GM12878 (cell line): Measurements from ENCODE around the gene DIAPH2. TPM values are rescaled to one million over a fixed set of nuclear protein-coding genes. Genes with fewer than 3 reads are reported as not detected.

Experiments used
- ATAC-seq: fragments of 200-7000 bp; cut with Tn5 transposase; 3 replicates; pipeline ENCODE4 v1.9.1; 2020; ENCODE audit warnings: mild to moderate bottlenecking, moderate library complexity
- BruUV-seq: library from RNA; stranded (reverse); fragments of 400-500 nt; replicated peaks from 2 replicates; lab custom pipeline; 2021; lab: Mats Ljungman, UMichigan
- CTCF ChIA-PET: fragments of 300-600 bp; sonication (Branson Sonifier 250); formaldehyde crosslinking; extraction: SDS; loops from one replicate; lab custom pipeline; 2021; ENCODE audit warnings: inconsistent platforms; lab: Yijun Ruan, JAX
- POLR2A ChIA-PET: fragments of 350-600 bp; formaldehyde crosslinking; extraction: SDS; loops from one replicate; lab custom pipeline; 2021; ENCODE audit warnings: inconsistent platforms; lab: Charles Lee
- RAD21 ChIA-PET: fragments of 300-600 bp; sonication (Branson Sonifier 250); formaldehyde crosslinking; loops from one replicate; lab custom pipeline; 2023; ENCODE audit warnings: antibody characterized with exemption; ENCODE audit not compliant: unreplicated experiment; lab: Charles Lee
- SMC1A ChIA-PET: fragments of 300-600 bp; sonication (Branson Sonifier 250); formaldehyde crosslinking; loops from one replicate; lab custom pipeline; 2023; ENCODE audit not compliant: unreplicated experiment, uncharacterized antibody; lab: Charles Lee
- DNase-seq: peaks from one replicate; pipeline ENCODE4 v3.0.0-alpha.2; 2011; ENCODE audit warnings: low read depth, low spot score
- FAIRE-seq: peaks from 3 replicates; lab custom pipeline; 2011; peaks lifted over from hg19 to GRCh38; lab: Jason Lieb, UNC
- H2AFZ ChIP-seq: 2 replicates; pipeline ENCODE4 v1.6.0; 2011; ENCODE audit warnings: low read depth, low read length, control low read depth; ENCODE audit not compliant: control insufficient read depth
- H3K27ac ChIP-seq: 2 replicates; pipeline ENCODE4 v1.5.1; 2011; ENCODE audit warnings: control low read depth; ENCODE audit not compliant: control insufficient read depth, insufficient read depth
- H3K27me3 ChIP-seq, 2 experiments: replicated peaks in 1 of 2; 2 replicates each; pipeline versions ENCODE4 v1.6.0 to v1.6.1; 2011; ENCODE audit warnings: low read length in 1 of 2; ENCODE audit not compliant: control insufficient read depth in 2 of 2, insufficient read depth in 2 of 2
- H3K36me3 ChIP-seq, 2 experiments: 2 replicates each; pipeline ENCODE4 v1.5.1; 2011; ENCODE audit warnings: low read length in 1 of 2; ENCODE audit not compliant: control insufficient read depth in 2 of 2, insufficient read depth in 2 of 2
- H3K4me1 ChIP-seq: 2 replicates; pipeline ENCODE4 v1.6.1; 2011; ENCODE audit warnings: mild to moderate bottlenecking, low read length, moderate library complexity, mixed read lengths; ENCODE audit not compliant: control insufficient read depth, insufficient read depth
- H3K4me2 ChIP-seq: 2 replicates; pipeline ENCODE4 v1.6.0; 2011; ENCODE audit warnings: control low read depth; ENCODE audit not compliant: control insufficient read depth, insufficient read depth
- H3K4me3 ChIP-seq: fragments of 200-600 bp; sonication (generic); 2 replicates; pipeline ENCODE4 v1.5.1; 2016
- H3K79me2 ChIP-seq: 2 replicates; pipeline ENCODE4 v1.6.0; 2011; ENCODE audit warnings: low read length; ENCODE audit not compliant: control insufficient read depth, insufficient read depth
- H3K9ac ChIP-seq: 2 replicates; pipeline ENCODE4 v1.8.0; 2011; ENCODE audit warnings: low read length, control low read depth, mixed read lengths; ENCODE audit not compliant: control insufficient read depth, insufficient read depth
- H3K9me3 ChIP-seq: replicated peaks from 3 replicates; pipeline ENCODE4 v1.5.1; 2011; ENCODE audit warnings: mild to moderate bottlenecking, low read length; ENCODE audit not compliant: control insufficient read depth, insufficient read depth
- H4K20me1 ChIP-seq: 2 replicates; pipeline ENCODE4 v1.6.0; 2011; ENCODE audit not compliant: control insufficient read depth, insufficient read depth
- ATF3 ChIP-seq: IDR thresholded peaks from 2 replicates; pipeline ENCODE4 v1.6.1; 2011; ENCODE audit warnings: low read depth, mild to moderate bottlenecking, low read length, moderate library complexity, borderline replicate concordance; ENCODE audit errors: extremely low read depth
- FOXM1 ChIP-seq: IDR thresholded peaks from 2 replicates; pipeline ENCODE4 v1.6.1; 2012; ENCODE audit warnings: low read depth, mild to moderate bottlenecking, inconsistent platforms, low read length, moderate library complexity
- GABPA ChIP-seq: IDR thresholded peaks from 2 replicates; pipeline ENCODE4 v1.6.1; 2014; ENCODE audit warnings: antibody characterized with exemption, low read depth, mild to moderate bottlenecking, inconsistent platforms
- HCFC1 ChIP-seq: fragments of 150-350 bp; IDR thresholded peaks from 2 replicates; pipeline ENCODE4 v1.6.1; 2014; ENCODE audit warnings: low read length
- IKZF2 ChIP-seq, 2 experiments: fragments of 450-650 bp; IDR thresholded peaks; 2 replicates each; pipeline ENCODE4 v1.6.1; 2017; ENCODE audit warnings: mild to moderate bottlenecking in 2 of 2, moderate library complexity in 2 of 2
- JUND ChIP-seq: IDR thresholded peaks from 2 replicates; pipeline ENCODE4 v1.6.1; 2012; ENCODE audit warnings: low read depth, mild to moderate bottlenecking, low read length, improper control_type of control experiment, moderate library complexity
- KLF5 ChIP-seq: fragments of 450-650 bp; IDR thresholded peaks from 2 replicates; pipeline ENCODE4 v1.6.1; 2014; ENCODE audit warnings: mild to moderate bottlenecking; ENCODE audit not compliant: partially characterized antibody
- MEF2B ChIP-seq: fragments of 450-650 bp; IDR thresholded peaks from 2 replicates; pipeline ENCODE4 v1.6.1; 2018; ENCODE audit warnings: mild to moderate bottlenecking, moderate library complexity; ENCODE audit not compliant: partially characterized antibody, poor library complexity, severe bottlenecking
- NRF1 ChIP-seq: conservative IDR thresholded peaks from 2 replicates; pipeline ENCODE4 v1.6.1; 2011; ENCODE audit warnings: mild to moderate bottlenecking, low read depth, low read length, improper control_type of control experiment
- PAX8 ChIP-seq: fragments of 450-650 bp; IDR thresholded peaks from 2 replicates; pipeline ENCODE4 v1.6.1; 2017; ENCODE audit warnings: mild to moderate bottlenecking, moderate library complexity
- TCF3 ChIP-seq: IDR thresholded peaks from 2 replicates; pipeline ENCODE4 v1.6.1; 2012; ENCODE audit warnings: low read depth, mild to moderate bottlenecking, low read length, borderline replicate concordance; ENCODE audit not compliant: insufficient read depth
- YBX1 ChIP-seq: fragments of 450-650 bp; IDR thresholded peaks from 2 replicates; pipeline ENCODE4 v1.6.1; 2016; ENCODE audit warnings: antibody characterized with exemption
- ZNF384 ChIP-seq: IDR thresholded peaks from 2 replicates; pipeline ENCODE4 v1.6.1; 2012; ENCODE audit warnings: low read depth, mild to moderate bottlenecking, low read length, improper control_type of control experiment, borderline replicate concordance
- ZZZ3 ChIP-seq: IDR thresholded peaks from 2 replicates; pipeline ENCODE4 v1.6.1; 2011; ENCODE audit warnings: low read depth; ENCODE audit not compliant: control insufficient read depth, insufficient read length
- WGBS: methylation state at CpG from one replicate; pipeline ENCODE4 v1.1.6; 2016; ENCODE audit warnings: low lambda C conversion rate; ENCODE audit not compliant: insufficient replicate concordance, insufficient coverage; ENCODE audit errors: missing lambda C conversion rate; 5-methylcytosine and 5-hydroxymethylcytosine counted together
- in situ Hi-C: fragments of 300-500 bp; cut with MboI; formaldehyde crosslinking; loops from 9 replicates; pipeline ENCODE4 v1.14.3; 2018; ENCODE audit warnings: mixed read lengths
- intact Hi-C: fragments of 100-400 bp; cut with micrococcal nuclease; formaldehyde crosslinking; loops from one replicate; pipeline ENCODE4 v1.14.2; 2022; ENCODE audit not compliant: unreplicated experiment
- polyA plus RNA-seq, 11 experiments: library from polyadenylated mRNA; depleted of rRNA in 4 of 11; unstranded in 6 of 11; stranded (reverse) in 5 of 11; fragments of >200 nt; fragmentation: Nextera tagmentation in 4 of 11; fragmentation: Illumina TruSeq in 1 of 11; extraction: Ambion mirVana in 4 of 11; extraction: Trizol in 1 of 11; gene quantifications; 1 replicate in 1 of 11; 2 replicates in 10 of 11; pipeline versions ENCODE4 v1.2.1 to v1.2.3, GENCODE V29; 2011 to 2016; ENCODE audit warnings: inconsistent platforms in 2 of 11, missing spikeins in 2 of 11, low read depth in 1 of 11
- total RNA-seq, 4 experiments: library from RNA; depleted of rRNA in 3 of 4; stranded (reverse); fragments of >200 nt in 3 of 4; fragmentation: Illumina TruSeq in 1 of 4; extraction: Trizol in 1 of 4; gene quantifications; 2 replicates each; pipeline versions ENCODE4 v1.2.1 to v1.2.3, GENCODE V29; 2013 to 2021
- TF ChIP-seq, protein P1 (sequence below): IDR thresholded peaks from 2 replicates; pipeline ENCODE4 v1.6.1; 2012; ENCODE audit warnings: low read depth, low read length, improper control_type of control experiment
- TF ChIP-seq, protein P2 (sequence below): fragments of 150-350 bp; IDR thresholded peaks from 2 replicates; pipeline ENCODE4 v1.6.1; 2016; ENCODE audit warnings: low read depth, low read length
- TF ChIP-seq, protein P3 (sequence below): fragments of 450-650 bp; conservative IDR thresholded peaks from 2 replicates; pipeline ENCODE4 v1.6.1; 2017; ENCODE audit warnings: mild to moderate bottlenecking, moderate library complexity

Gene DIAPH2
- total and polyA plus RNA-seq, 10 of the 15 experiments (the other 5 are each of a cell fraction or from before 2014, with no cell fraction given): 2.2 to 16.6 (median 8.8) TPM

- ChIA-PET POLR2A (interaction anchor here (0.6 kb wide), 1 partner anchor 9 kb away, joined by 3 read pairs; no protein-coding TSS in a partner anchor), SMC1A (interaction anchor here (1.4 to 1.6 kb wide), 2 partner anchors 8 to 12 kb away, joined by 3 read pairs; no protein-coding TSS in a partner anchor), CTCF (no interaction called here)
- TF ChIP-seq FOXM1: no peak
- TF ChIP-seq, protein P1, sequence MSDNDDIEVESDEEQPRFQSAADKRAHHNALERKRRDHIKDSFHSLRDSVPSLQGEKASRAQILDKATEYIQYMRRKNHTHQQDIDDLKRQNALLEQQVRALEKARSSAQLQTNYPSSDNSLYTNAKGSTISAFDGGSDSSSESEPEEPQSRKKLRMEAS: no peak
- no peak for TF ChIP-seq MEF2B
- TF ChIP-seq, protein P2, sequence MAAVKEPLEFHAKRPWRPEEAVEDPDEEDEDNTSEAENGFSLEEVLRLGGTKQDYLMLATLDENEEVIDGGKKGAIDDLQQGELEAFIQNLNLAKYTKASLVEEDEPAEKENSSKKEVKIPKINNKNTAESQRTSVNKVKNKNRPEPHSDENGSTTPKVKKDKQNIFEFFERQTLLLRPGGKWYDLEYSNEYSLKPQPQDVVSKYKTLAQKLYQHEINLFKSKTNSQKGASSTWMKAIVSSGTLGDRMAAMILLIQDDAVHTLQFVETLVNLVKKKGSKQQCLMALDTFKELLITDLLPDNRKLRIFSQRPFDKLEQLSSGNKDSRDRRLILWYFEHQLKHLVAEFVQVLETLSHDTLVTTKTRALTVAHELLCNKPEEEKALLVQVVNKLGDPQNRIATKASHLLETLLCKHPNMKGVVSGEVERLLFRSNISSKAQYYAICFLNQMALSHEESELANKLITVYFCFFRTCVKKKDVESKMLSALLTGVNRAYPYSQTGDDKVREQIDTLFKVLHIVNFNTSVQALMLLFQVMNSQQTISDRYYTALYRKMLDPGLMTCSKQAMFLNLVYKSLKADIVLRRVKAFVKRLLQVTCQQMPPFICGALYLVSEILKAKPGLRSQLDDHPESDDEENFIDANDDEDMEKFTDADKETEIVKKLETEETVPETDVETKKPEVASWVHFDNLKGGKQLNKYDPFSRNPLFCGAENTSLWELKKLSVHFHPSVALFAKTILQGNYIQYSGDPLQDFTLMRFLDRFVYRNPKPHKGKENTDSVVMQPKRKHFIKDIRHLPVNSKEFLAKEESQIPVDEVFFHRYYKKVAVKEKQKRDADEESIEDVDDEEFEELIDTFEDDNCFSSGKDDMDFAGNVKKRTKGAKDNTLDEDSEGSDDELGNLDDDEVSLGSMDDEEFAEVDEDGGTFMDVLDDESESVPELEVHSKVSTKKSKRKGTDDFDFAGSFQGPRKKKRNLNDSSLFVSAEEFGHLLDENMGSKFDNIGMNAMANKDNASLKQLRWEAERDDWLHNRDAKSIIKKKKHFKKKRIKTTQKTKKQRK: no peak
- TF ChIP-seq ATF3: no peak
- TF ChIP-seq GABPA: no peak
- TF ChIP-seq KLF5: no peak
- TF ChIP-seq YBX1: no peak
- TF ChIP-seq, protein P3, sequence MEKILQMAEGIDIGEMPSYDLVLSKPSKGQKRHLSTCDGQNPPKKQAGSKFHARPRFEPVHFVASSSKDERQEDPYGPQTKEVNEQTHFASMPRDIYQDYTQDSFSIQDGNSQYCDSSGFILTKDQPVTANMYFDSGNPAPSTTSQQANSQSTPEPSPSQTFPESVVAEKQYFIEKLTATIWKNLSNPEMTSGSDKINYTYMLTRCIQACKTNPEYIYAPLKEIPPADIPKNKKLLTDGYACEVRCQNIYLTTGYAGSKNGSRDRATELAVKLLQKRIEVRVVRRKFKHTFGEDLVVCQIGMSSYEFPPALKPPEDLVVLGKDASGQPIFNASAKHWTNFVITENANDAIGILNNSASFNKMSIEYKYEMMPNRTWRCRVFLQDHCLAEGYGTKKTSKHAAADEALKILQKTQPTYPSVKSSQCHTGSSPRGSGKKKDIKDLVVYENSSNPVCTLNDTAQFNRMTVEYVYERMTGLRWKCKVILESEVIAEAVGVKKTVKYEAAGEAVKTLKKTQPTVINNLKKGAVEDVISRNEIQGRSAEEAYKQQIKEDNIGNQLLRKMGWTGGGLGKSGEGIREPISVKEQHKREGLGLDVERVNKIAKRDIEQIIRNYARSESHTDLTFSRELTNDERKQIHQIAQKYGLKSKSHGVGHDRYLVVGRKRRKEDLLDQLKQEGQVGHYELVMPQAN: no peak
- TF ChIP-seq ZNF384: no peak
- no peak for TF ChIP-seq ZZZ3
- TF ChIP-seq NRF1: no peak
- no peak for TF ChIP-seq PAX8
- no peak for TF ChIP-seq TCF3
- no peak for TF ChIP-seq JUND
- no peak for TF ChIP-seq IKZF2 (IDR thresholded peaks at IDR 0.05)
- TF ChIP-seq HCFC1: no peak
Observed at GRCh38 chrX:97060020-97060419, 375.4 kb downstream of the DIAPH2 start.

More at GRCh38 chrX:97060020-97060419, 375.4 kb downstream of the DIAPH2 start:
- Histone ChIP-seq H3K27ac (no peak overlapping the region), H3K4me3 (no peak overlapping the region), H3K4me1 (no peaks in the 10 kb centered on the region), H3K9me3 (no peaks in the 10 kb centered on the region), H3K9ac (no peak overlapping the region), H2AFZ (no peak overlapping the region), H3K79me2 (no peaks in the 10 kb centered on the region), H3K4me2 (no peak overlapping the region), H3K27me3 (no peaks in the 10 kb centered on the region; a peak in 1 of 4 replicates), H4K20me1 (no peaks in the 10 kb centered on the region), H3K36me3 (no peaks in the 10 kb centered on the region)
- RAD21 ChIA-PET: no interaction called here
- ATAC-seq (no peak), DNase-seq (no peak), FAIRE-seq (no peak)
- 47% methylated on average over 4 of the region's 4 CpGs for WGBS
- intact Hi-C loops: no loop called here
- in situ Hi-C loops: no loop called here
- BruUV-seq: no TSS peak
